NCI-H226 (cell line): ENCODE data around the gene MAP7D2.

ENCODE experiments used
- DNase-seq: peaks from one replicate; pipeline ENCODE4 v3.0.0-alpha.2; 2015

MAP7D2 gene

DNA sequence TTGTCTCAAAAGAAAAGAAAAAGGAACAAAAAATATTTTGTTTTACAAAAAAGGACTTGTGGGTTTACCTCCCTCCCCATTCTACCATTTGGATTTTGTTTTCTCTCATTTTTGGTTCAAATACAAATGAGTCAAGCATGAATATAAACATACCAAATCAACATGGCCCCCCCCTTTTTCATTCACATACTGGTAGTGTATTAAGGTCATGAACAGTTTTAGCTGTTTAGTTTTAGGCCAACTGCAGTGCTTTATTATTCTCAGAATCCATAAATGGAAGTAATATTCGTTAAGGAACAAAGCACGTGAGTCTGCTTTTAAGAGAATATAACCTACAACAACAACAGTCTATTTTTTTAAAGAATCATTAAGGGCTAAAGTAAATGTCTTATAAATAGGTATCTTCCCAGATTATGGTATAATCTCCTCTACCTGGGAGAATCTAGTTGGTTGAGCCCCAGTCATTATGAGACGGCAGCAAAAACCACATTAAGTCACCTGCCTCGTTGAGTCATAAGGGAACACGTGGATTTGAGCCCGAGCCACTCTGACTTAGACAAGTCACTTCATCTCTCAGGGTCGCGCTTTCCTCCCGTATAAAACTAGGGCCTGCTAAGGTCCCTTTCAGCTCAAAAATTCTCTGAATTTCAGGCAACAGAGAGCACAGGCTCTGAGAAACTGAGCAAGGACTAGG is 152.5 kb downstream of the MAP7D2 start:
- no peak for DNase-seq

DNA sequence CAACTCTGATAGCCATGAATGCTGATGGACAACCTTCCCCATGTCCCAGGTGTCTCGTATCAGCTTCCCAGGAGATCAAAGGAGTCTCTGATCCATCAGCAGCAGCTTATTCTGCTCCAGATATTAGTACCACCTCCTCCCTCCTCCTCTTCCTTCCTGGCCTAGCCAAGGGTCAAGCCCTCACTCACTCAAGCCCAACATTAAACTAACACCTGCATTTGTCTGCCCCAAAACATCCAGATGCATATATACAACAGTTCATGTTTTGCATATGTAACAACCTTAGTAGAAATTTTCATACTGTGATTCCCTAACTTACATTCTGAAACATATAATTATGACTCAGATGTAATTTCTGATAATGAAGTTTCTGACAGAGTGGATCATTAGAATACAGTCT is 155.8 kb downstream of the MAP7D2 start:
- no peak for DNase-seq

DNA sequence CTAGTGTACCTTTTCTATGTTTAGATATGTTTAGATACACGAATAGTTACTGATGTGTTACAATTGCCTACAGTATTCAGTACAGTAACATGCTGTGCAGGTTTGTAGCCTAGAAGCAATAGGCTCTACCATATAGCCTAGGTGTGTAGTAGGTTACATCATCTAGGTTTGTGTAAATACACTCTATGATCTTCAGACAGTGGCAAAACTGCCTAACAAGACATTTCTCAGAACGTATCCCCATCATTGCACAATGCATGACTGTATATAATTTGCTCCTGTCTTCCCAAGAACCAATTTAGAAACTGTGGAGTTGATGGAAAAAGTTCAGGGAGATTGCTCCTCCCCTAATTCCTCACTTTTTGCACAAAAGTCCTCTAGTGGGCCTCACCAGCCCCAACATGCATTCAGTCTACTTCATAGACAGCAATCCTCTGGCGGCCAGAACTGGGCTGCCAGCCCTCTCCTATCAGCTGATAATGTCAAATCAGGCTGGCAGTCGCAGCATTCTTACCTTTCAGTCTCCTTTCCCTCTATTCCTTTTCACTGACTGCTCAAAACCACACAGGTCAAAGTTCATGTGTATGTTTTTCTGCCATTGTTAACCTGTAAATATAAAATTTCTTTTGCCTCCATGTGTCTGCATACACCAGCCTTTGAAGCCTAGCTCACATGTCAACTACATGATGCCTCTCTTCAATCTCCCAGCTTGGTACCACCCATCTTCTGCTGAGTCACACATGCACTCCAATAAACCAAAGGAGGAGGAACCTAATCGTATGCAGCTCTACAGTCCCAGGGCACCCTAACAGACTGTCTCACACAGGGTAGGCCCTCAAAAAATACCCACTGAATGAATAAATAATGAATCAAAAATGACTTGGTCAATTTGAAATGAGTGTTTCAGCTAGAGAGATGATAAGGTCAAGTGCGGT is 157.9 kb downstream of the MAP7D2 start:
- DNase-seq, result peak; percentile 12

DNA sequence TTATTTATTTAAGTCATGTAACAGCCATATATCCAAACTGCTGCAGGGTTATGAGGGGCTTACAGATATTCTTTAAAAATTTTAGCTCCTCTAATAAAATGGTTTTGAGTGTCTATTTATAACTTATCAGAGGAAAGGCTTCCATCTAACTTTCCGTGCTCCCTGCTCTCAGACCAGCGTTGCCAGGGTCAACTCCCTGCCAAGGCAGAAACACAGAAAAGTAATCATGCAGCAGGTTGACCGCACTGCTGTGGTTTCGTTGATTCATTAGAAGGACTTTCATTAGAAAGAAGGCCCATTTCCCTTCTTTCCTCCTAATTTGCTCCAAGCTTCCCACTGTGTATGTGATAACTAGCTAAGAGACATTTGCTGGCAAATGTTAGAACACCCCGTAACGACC is 159.8 kb downstream of the MAP7D2 start:
- no peak for DNase-seq
